Endodermal cell (in vitro differentiated cells): ENCODE measurements around the gene MAPK8IP2. TPM values are rescaled to one million over a fixed set of nuclear protein-coding genes. Genes with fewer than 3 reads are reported as not detected.

Experiments used
- DNase-seq: peaks from one replicate; pipeline ENCODE4 v3.0.0-alpha.2; 2017
- H3K27ac ChIP-seq: 2 replicates; pipeline ENCODE4 v1.5.1; 2013; ENCODE audit warnings: mild to moderate bottlenecking, low read depth, low read length, moderate library complexity
- H3K27me3 ChIP-seq: 2 replicates; pipeline ENCODE4 v1.6.1; 2013; ENCODE audit warnings: mild to moderate bottlenecking, low read length, moderate library complexity; ENCODE audit not compliant: insufficient read depth, control insufficient read depth, poor library complexity, severe bottlenecking
- H3K36me3 ChIP-seq: 2 replicates; pipeline ENCODE4 v1.7.0; 2013; ENCODE audit warnings: mild to moderate bottlenecking, low read length, moderate library complexity; ENCODE audit not compliant: control insufficient read depth, insufficient read depth
- H3K4me1 ChIP-seq: one replicate; pipeline ENCODE4 v1.7.0; 2013; ENCODE audit warnings: low read length; ENCODE audit not compliant: control insufficient read depth, insufficient read depth
- H3K4me3 ChIP-seq: 2 replicates; pipeline ENCODE4 v1.5.1; 2013; ENCODE audit warnings: mild to moderate bottlenecking, low read length, moderate library complexity
- H3K9ac ChIP-seq: 2 replicates; pipeline ENCODE4 v1.6.1; 2013; ENCODE audit warnings: mild to moderate bottlenecking, low read length, moderate library complexity; ENCODE audit not compliant: poor library complexity, severe bottlenecking; ENCODE audit errors: extremely low read depth
- H3K9me3 ChIP-seq: 2 replicates; pipeline ENCODE4 v1.6.1; 2013; ENCODE audit warnings: mild to moderate bottlenecking, low read length, moderate library complexity; ENCODE audit not compliant: control insufficient read depth
- H3K27ac Mint-ChIP-seq: 2 replicates; pipeline ENCODE4 v1.8.0; 2020; ENCODE audit warnings: mixed read lengths
- H3K27me3 Mint-ChIP-seq: 2 replicates; pipeline ENCODE4 v1.8.0; 2021; ENCODE audit warnings: mild to moderate bottlenecking, mixed read lengths; ENCODE audit not compliant: insufficient read depth
- H3K36me3 Mint-ChIP-seq: 2 replicates; pipeline ENCODE4 v1.8.0; 2020; ENCODE audit warnings: low read depth, mixed read lengths
- H3K4me1 Mint-ChIP-seq: 2 replicates; pipeline ENCODE4 v1.8.0; 2020; ENCODE audit warnings: mixed read lengths
- H3K4me3 Mint-ChIP-seq: 2 replicates; pipeline ENCODE4 v1.8.0; 2020; ENCODE audit warnings: mild to moderate bottlenecking, moderate library complexity, mixed read lengths
- H3K9me3 Mint-ChIP-seq: 2 replicates; pipeline ENCODE4 v1.8.0; 2020; ENCODE audit warnings: mild to moderate bottlenecking, mixed read lengths
- WGBS, 2 experiments: methylation state at CpG; one replicate each; pipeline versions ENCODE4 v1.1.5 to v1.1.7; 2013; ENCODE audit warnings: missing lambda C conversion rate in 2 of 2, mixed read lengths in 1 of 2; ENCODE audit not compliant: insufficient coverage in 1 of 2, insufficient read length in 1 of 2; 5-methylcytosine and 5-hydroxymethylcytosine counted together
- total RNA-seq, 2 donors: library from RNA; stranded (reverse); fragmentation: NEBNext Ultra II Directional in 1 of 2; extraction: Animal tissue kit (Norgen Biotek cat#: 25700) in 1 of 2; gene quantifications; 2 replicates in 1 of 2; 3 replicates in 1 of 2; pipeline ENCODE4 v1.2.1, GENCODE V29; 2021
- TF ChIP-seq, protein P1 (sequence below): fragments of 200-600 bp; sonication (generic); conservative IDR thresholded peaks from 2 replicates; pipeline ENCODE4 v1.5.0; 2021; ENCODE audit warnings: antibody characterized with exemption, mild to moderate bottlenecking

The MAPK8IP2 gene
- total RNA-seq, 2 donors from 2014 or later = 1.2 to 1.4 TPM

DNA sequence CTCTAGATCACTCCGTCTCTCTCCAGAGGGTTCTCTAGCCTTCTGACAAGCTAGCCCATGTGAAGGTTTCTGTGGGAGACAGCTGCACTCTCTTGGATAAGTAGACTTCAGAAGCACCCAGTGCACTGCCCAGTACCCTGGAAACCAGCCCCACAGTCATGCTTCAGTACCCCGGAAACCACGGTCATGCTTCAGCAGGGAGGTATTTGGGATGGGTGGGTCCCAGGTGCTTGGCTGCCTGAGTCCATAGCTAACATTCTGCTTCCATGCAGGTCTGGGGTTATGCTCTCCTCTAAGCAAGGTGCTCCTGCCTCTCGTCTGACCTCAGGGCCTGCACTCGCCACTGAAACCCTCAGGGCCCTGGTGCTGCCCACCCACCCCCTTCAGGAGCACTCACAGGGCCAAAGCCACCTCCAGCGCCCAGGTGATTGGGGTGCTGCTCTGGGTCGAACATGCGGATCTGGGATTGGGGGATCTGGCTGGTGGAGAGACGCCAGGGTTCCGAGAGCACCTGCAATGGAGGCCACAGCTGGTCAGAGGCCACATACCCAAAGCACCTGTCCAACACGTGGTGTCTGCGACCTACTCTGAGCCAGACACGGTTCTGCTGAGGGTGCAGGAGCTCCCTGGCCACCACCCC lies 30.6 kb upstream of the MAPK8IP2 start:
- Mint-ChIP-seq H3K4me3 (no peak overlapping the region), H3K4me1 (no peaks in the 10 kb centered on the region), H3K36me3 (peaks cover 50% of the 10 kb centered on the region), H3K27me3 (peaks cover 4% of the 10 kb centered on the region), H3K27ac (no peak overlapping the region), H3K9me3 (no peaks in the 10 kb centered on the region)
- H3K27me3 ChIP-seq = no peaks in the 10 kb centered on the region
- 93 to 99% methylated on average over 9 to 13 of the region's 13 CpGs for WGBS, 2 experiments
- peaks cover 68% of the 10 kb centered on the region for H3K36me3 ChIP-seq
- no peaks in the 10 kb centered on the region for H3K9me3 ChIP-seq
- no peaks in the 10 kb centered on the region for H3K4me1 ChIP-seq
- TF ChIP-seq, protein P1, sequence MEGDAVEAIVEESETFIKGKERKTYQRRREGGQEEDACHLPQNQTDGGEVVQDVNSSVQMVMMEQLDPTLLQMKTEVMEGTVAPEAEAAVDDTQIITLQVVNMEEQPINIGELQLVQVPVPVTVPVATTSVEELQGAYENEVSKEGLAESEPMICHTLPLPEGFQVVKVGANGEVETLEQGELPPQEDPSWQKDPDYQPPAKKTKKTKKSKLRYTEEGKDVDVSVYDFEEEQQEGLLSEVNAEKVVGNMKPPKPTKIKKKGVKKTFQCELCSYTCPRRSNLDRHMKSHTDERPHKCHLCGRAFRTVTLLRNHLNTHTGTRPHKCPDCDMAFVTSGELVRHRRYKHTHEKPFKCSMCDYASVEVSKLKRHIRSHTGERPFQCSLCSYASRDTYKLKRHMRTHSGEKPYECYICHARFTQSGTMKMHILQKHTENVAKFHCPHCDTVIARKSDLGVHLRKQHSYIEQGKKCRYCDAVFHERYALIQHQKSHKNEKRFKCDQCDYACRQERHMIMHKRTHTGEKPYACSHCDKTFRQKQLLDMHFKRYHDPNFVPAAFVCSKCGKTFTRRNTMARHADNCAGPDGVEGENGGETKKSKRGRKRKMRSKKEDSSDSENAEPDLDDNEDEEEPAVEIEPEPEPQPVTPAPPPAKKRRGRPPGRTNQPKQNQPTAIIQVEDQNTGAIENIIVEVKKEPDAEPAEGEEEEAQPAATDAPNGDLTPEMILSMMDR = no peak
- no peak overlapping the region for H3K27ac ChIP-seq
- H3K9ac ChIP-seq = no peak overlapping the region
- no peak for DNase-seq
- H3K4me3 ChIP-seq = no peak overlapping the region

DNA sequence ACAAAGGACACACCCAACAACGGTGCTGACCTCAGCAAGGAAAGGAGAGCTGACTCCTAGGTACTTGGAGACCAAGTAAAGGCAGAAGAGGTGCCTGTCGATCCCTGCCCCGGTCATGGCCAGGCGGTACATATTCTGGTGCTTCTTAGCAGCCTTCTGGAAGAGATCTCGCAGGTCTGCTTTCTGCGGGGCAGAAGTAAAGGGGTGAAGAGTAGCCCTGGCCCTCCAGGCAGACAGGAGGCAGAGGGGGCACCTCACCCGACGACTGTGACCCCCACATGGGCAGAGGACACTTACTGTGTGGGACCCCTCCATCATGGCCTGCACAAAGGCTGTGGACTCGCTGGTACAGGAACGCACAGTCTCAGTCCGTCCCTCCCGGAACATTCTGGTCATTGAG lies 29.7 kb upstream of the MAPK8IP2 start:
- Histone ChIP-seq H3K27ac (no peak overlapping the region), H3K4me1 (no peaks in the 10 kb centered on the region), H3K36me3 (peaks cover 75% of the 10 kb centered on the region), H3K9ac (no peak overlapping the region), H3K4me3 (no peak overlapping the region), H3K9me3 (no peaks in the 10 kb centered on the region), H3K27me3 (no peaks in the 10 kb centered on the region)
- peaks cover 57% of the 10 kb centered on the region for H3K36me3 Mint-ChIP-seq
- H3K4me1 Mint-ChIP-seq = no peaks in the 10 kb centered on the region
- 95 to 96% methylated on average over 10 to 12 of the region's 12 CpGs for WGBS, 2 experiments
- TF ChIP-seq, protein P1 = no peak
- no peak overlapping the region for H3K4me3 Mint-ChIP-seq
- DNase-seq = no peak
- H3K9me3 Mint-ChIP-seq = no peaks in the 10 kb centered on the region
- H3K27ac Mint-ChIP-seq = no peak overlapping the region
- H3K27me3 Mint-ChIP-seq = peaks cover 2% of the 10 kb centered on the region

DNA sequence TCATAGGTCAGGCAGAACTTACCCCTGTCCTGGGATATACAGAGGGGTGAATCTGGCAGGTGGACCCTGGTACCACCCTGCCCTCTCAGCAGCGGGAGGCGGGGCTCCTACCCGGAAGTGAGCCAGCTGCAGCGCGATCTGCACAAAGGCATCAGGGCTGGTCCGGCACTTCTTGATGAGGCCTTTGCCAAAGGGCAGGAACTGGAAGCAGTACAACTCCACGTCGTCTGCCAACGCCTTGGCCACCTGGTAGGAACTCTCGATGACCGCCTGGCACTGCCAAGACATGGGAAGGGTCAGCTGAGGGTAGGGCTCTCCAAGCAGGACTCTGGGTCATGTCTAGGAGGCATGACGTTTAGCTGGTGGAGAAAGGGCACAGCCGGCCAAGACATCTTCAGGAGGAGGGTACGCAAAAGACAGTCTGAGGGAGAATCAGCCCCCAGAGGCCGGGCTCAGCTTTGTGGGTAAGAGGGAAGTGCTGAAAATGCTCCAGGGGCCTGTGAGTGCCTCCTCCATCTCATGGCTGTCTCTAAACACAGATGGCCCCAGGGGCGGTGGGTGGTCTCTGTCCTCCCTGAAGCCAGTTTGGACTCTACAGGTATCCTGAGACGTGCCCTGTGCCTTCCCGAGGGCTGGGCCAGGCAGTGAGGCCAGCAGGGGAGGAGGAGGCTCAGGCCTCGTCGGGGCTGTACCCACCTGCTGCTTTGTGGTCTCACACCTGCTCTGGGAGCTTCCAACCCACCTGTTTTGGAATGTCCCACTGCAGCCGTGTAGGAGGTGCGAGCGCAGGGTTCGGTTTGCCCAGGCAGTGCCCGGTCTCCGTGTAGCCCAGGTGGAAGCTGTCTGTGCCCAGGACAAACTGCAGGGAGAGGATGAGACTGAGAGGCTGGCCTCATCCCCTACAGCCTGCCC lies 29.1 kb upstream of the MAPK8IP2 start:
- H3K27me3 Mint-ChIP-seq = no peaks in the 10 kb centered on the region
- DNase-seq = no peak
- no peak overlapping the region for H3K27ac Mint-ChIP-seq
- H3K4me3 ChIP-seq = no peak overlapping the region
- no peaks in the 10 kb centered on the region for H3K4me1 ChIP-seq
- no peaks in the 10 kb centered on the region for H3K9me3 Mint-ChIP-seq
- 92 to 97% methylated on average over 23 to 26 of the region's 26 CpGs for WGBS, 2 experiments
- H3K4me1 Mint-ChIP-seq = no peaks in the 10 kb centered on the region
- no peak overlapping the region for H3K27ac ChIP-seq
- no peak overlapping the region for H3K9ac ChIP-seq
- TF ChIP-seq, protein P1 = no peak
- no peaks in the 10 kb centered on the region for H3K27me3 ChIP-seq
- H3K4me3 Mint-ChIP-seq = no peak overlapping the region
- peaks cover 62% of the 10 kb centered on the region for H3K36me3 Mint-ChIP-seq
- H3K9me3 ChIP-seq = no peaks in the 10 kb centered on the region
- H3K36me3 ChIP-seq = peaks cover 80% of the 10 kb centered on the region
